HG03378 (cell line): ENCODE measurements around the gene HEPH.
"Not testable (repeated sequence)": the region's sequence is repeated elsewhere in the genome, so short reads cannot be mapped to it uniquely, and the experiment has no call there.

Experiments
- ATAC-seq: cut with Tn5 transposase; IDR thresholded peaks from one replicate; pipeline ENCODE4 v1.9.1; 2021; ENCODE audit warnings: mild to moderate bottlenecking, moderate library complexity; ENCODE audit not compliant: unreplicated experiment

The HEPH gene

GRCh38 chrX:66221856-66222255 lies 57.8 kb downstream of the HEPH start:
- no peak for ATAC-seq

GRCh38 chrX:66232296-66232695 lies 68.2 kb downstream of the HEPH start:
- ATAC-seq: no peak

GRCh38 chrX:66233209-66233608 lies 69.2 kb downstream of the HEPH start:
- ATAC-seq: no peak

- not testable (repeated sequence) for ATAC-seq
Measured at GRCh38 chrX:66233904-66234303, 69.9 kb downstream of the HEPH start.

- ATAC-seq: no peak
Measured at GRCh38 chrX:66255359-66255967, 91.4 kb downstream of the HEPH start.

GRCh38 chrX:66262807-66263206 lies 98.8 kb downstream of the HEPH start:
- ATAC-seq: no peak
